ENCODE results near the gene NPTN.

- TF ChIP-seq EZH2 (IDR thresholded peaks at IDR 0.05; ENCODE audit: low read depth, unreplicated experiment) = no peak
- no peak for TF ChIP-seq ZNF114 (CRISPR knock-in tag; IDR thresholded peaks at IDR 0.05)
- no peak for TF ChIP-seq CTCF (conservative IDR thresholded peaks at IDR 0.05; ENCODE audit: low read depth in 2 of 2)
- no peak for TF ChIP-seq REST (IDR thresholded peaks at IDR 0.05; ENCODE audit: unreplicated experiment)
- no peak for TF ChIP-seq EZH2phosphoT487 (IDR thresholded peaks at IDR 0.05; ENCODE audit: unreplicated experiment)
- TF ChIP-seq POLR2AphosphoS5 (IDR thresholded peaks at IDR 0.05; ENCODE audit: low read depth) = no peak
Observed at GRCh38 chr15:73650416-73651126, 17.4 kb upstream of the NPTN start.

Measured in GM23338 (cell line).